HG03457 (cell line): ENCODE data around the gene PLCB3.
A peak's percentile ranks its signal among the peaks of the same experiment; 100 is the strongest.
"Not testable (repeated sequence)": the region's sequence is repeated elsewhere in the genome, so short reads cannot be mapped to it uniquely, and the experiment has no call there.

Experiments used
- ATAC-seq: cut with Tn5 transposase; IDR thresholded peaks from one replicate; pipeline ENCODE4 v1.9.1; 2021; ENCODE audit warnings: moderate number of reproducible peaks; ENCODE audit not compliant: unreplicated experiment

The PLCB3 gene

GRCh38 chr11:64235437-64236161 is 15.7 kb upstream of the PLCB3 start:
- no peak for ATAC-seq

GRCh38 chr11:64237484-64237951 is 13.8 kb upstream of the PLCB3 start:
- ATAC-seq = no peak

GRCh38 chr11:64238076-64238475 is 13.3 kb upstream of the PLCB3 start:
- ATAC-seq = no peak

- ATAC-seq = no peak
Measured at GRCh38 chr11:64238999-64239398, 12.3 kb upstream of the PLCB3 start.

GRCh38 chr11:64239662-64240434 is 11.5 kb upstream of the PLCB3 start:
- peak; percentile 16 for ATAC-seq

GRCh38 chr11:64240435-64241240 is 10.7 kb upstream of the PLCB3 start, which contains the start of gene FKBP2:
FKBP2 (plus strand) TSS chr11:64241095; CDS start chr11:64242388, 1,293 bp downstream.
- ATAC-seq = peak; percentile 36

GRCh38 chr11:64241241-64241490 is 10.2 kb upstream of the PLCB3 start:
- ATAC-seq = peak; percentile 43

- ATAC-seq = peak; percentile 11
Measured at GRCh38 chr11:64241491-64242374, 9.6 kb upstream of the PLCB3 start.

GRCh38 chr11:64243236-64243854 is 8.0 kb upstream of the PLCB3 start:
- ATAC-seq = no peak

GRCh38 chr11:64244107-64244506 is 7.2 kb upstream of the PLCB3 start:
- no peak for ATAC-seq

- ATAC-seq = no peak
Measured at GRCh38 chr11:64244966-64245365, 6.4 kb upstream of the PLCB3 start.

GRCh38 chr11:64245401-64245796 is 5.9 kb upstream of the PLCB3 start:
- no peak for ATAC-seq

- no peak for ATAC-seq
Measured at GRCh38 chr11:64245797-64246620, 5.3 kb upstream of the PLCB3 start.

- not testable (repeated sequence) for ATAC-seq
Measured at GRCh38 chr11:64246621-64246870, 4.8 kb upstream of the PLCB3 start.

- ATAC-seq = no peak
Measured at GRCh38 chr11:64246871-64247728, 4.2 kb upstream of the PLCB3 start, which contains the start of gene PPP1R14B. PPP1R14B (minus strand) TSS chr11:64246943; CDS start chr11:64246673, 270 bp downstream.

GRCh38 chr11:64247729-64248531 is 3.4 kb upstream of the PLCB3 start:
- ATAC-seq = no peak

GRCh38 chr11:64248578-64248977 is 2.8 kb upstream of the PLCB3 start:
- no peak for ATAC-seq

- ATAC-seq = no peak
Measured at GRCh38 chr11:64249038-64249437, 2.3 kb upstream of the PLCB3 start.
